ENCODE data around the gene CMYA5. TPM values are rescaled to one million over a fixed set of nuclear protein-coding genes. Genes with fewer than 3 reads are reported as not detected.

The CMYA5 gene
- total RNA-seq, 6 experiments from 2014 or later, result 0.31 to 0.87 (median 0.43) TPM

- no peak for DNase-seq
- Mint-ChIP-seq H3K27ac (no peak overlapping the region), H3K36me3 (ENCODE audit: low read depth) (no peaks in the 10 kb centered on the region), H3K4me1 (ENCODE audit: low read depth) (no peaks in the 10 kb centered on the region), H3K4me3 (no peak overlapping the region), H3K9me3 (no peaks in the 10 kb centered on the region), H3K27me3 (ENCODE audit: insufficient read depth) (peaks cover 6% of the 10 kb centered on the region)
- TF ChIP-seq, protein P1, sequence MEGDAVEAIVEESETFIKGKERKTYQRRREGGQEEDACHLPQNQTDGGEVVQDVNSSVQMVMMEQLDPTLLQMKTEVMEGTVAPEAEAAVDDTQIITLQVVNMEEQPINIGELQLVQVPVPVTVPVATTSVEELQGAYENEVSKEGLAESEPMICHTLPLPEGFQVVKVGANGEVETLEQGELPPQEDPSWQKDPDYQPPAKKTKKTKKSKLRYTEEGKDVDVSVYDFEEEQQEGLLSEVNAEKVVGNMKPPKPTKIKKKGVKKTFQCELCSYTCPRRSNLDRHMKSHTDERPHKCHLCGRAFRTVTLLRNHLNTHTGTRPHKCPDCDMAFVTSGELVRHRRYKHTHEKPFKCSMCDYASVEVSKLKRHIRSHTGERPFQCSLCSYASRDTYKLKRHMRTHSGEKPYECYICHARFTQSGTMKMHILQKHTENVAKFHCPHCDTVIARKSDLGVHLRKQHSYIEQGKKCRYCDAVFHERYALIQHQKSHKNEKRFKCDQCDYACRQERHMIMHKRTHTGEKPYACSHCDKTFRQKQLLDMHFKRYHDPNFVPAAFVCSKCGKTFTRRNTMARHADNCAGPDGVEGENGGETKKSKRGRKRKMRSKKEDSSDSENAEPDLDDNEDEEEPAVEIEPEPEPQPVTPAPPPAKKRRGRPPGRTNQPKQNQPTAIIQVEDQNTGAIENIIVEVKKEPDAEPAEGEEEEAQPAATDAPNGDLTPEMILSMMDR (IDR thresholded peaks at IDR 0.05), result no peak
These were observed 103.7 kb downstream of the CMYA5 start for GRCh38 chr5:79793304-79793703.

- no peak for DNase-seq
- Mint-ChIP-seq H3K27me3 (ENCODE audit: insufficient read depth) (peaks cover 6% of the 10 kb centered on the region), H3K27ac (no peak overlapping the region), H3K36me3 (ENCODE audit: low read depth) (no peaks in the 10 kb centered on the region), H3K9me3 (no peaks in the 10 kb centered on the region), H3K4me1 (ENCODE audit: low read depth) (no peaks in the 10 kb centered on the region), H3K4me3 (no peak overlapping the region)
- TF ChIP-seq, protein P1 (IDR thresholded peaks at IDR 0.05), result no peak
These were observed 104.1 kb downstream of the CMYA5 start for GRCh38 chr5:79793722-79794121.

DNA sequence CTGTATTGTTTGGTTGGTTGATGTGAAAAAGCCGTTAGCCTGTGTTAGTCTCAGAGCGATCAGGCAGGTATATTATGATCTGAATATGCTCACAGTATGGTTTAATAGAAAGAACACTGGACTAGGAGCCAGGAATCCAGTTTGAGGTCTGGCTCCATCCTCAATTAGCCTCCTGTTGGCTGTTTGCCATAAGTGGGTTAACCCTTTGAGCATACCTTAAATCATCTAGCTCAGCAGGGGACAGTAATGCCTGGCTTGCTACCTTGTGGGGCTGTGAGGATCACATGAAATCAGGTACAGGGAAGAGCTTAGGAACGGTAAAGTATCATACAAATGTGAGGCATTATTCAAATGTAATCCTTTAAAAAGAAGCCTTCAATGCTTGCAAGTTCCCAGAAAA, 104.7 kb downstream of the CMYA5 start:
- H3K4me3 Mint-ChIP-seq, result no peak overlapping the region

GRCh38 chr5:79795764-79796398, 106.2 kb downstream of the CMYA5 start:
- peaks cover 1% of the 10 kb centered on the region for H3K27me3 Mint-ChIP-seq (ENCODE audit: insufficient read depth)
- no peaks in the 10 kb centered on the region for H3K4me1 Mint-ChIP-seq (ENCODE audit: low read depth)
- H3K27ac Mint-ChIP-seq, result no peak overlapping the region
- no peaks in the 10 kb centered on the region for H3K36me3 Mint-ChIP-seq (ENCODE audit: low read depth)
- H3K4me3 Mint-ChIP-seq, result no peak overlapping the region
- TF ChIP-seq, protein P1 (IDR thresholded peaks at IDR 0.05), result no peak
- DNase-seq, result no peak
- H3K9me3 Mint-ChIP-seq, result no peaks in the 10 kb centered on the region

More for the DNA sequence above, 104.7 kb downstream of the CMYA5 start:
- no peaks in the 10 kb centered on the region for H3K36me3 Mint-ChIP-seq (ENCODE audit: low read depth)
- H3K27me3 Mint-ChIP-seq (ENCODE audit: insufficient read depth), result peaks cover 6% of the 10 kb centered on the region
- no peaks in the 10 kb centered on the region for H3K9me3 Mint-ChIP-seq
- TF ChIP-seq, protein P1 (IDR thresholded peaks at IDR 0.05), result no peak
- no peaks in the 10 kb centered on the region for H3K4me1 Mint-ChIP-seq (ENCODE audit: low read depth)
- no peak overlapping the region for H3K27ac Mint-ChIP-seq
- DNase-seq, result no peak

DNA sequence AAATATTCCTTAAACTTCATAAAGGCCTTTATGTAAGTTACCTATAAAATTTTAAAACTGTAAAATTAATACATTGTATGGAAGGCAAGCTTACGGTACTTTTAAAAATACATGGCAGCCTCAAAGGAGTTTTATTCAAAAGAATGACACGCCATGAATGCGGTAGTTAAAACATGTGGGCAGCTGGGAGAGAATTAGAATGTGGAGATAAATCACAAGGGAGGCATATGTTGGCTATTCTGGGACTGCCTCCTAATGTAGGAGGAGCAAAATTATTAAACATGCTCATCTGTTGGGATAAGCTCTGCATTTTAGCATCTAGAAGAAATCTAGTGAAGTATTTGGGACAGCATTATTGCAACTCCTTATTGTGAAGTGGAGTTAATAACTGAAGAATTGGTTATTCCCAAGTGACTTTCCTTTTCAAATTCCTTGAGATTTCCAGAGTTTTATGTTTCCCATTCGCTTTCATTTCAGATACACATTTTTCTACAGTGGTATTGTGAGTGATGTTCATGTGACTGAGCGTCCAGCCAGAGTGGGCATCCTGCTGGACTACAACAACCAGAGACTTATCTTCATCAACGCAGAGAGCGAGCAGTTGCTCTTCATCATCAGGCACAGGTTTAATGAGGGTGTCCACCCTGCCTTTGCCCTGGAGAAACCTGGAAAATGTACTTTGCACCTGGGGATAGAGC, 109.4 kb downstream of the CMYA5 start:
- no peak for DNase-seq
- TF ChIP-seq, protein P1 (IDR thresholded peaks at IDR 0.05), result no peak
- H3K36me3 Mint-ChIP-seq (ENCODE audit: low read depth), result no peaks in the 10 kb centered on the region
- peaks cover 2% of the 10 kb centered on the region for H3K27me3 Mint-ChIP-seq (ENCODE audit: insufficient read depth)
- no peaks in the 10 kb centered on the region for H3K9me3 Mint-ChIP-seq
- H3K4me3 Mint-ChIP-seq, result no peak overlapping the region
- no peak overlapping the region for H3K27ac Mint-ChIP-seq
- H3K4me1 Mint-ChIP-seq (ENCODE audit: low read depth), result no peaks in the 10 kb centered on the region

Data from HFFc6 (cell line).